HG03095 (cell line): ENCODE results near the gene ASAH2.
"Not testable (repeated sequence)": the region's sequence is repeated elsewhere in the genome, so short reads cannot be mapped to it uniquely, and the experiment has no call there.

Experiments
- ATAC-seq: cut with Tn5 transposase; IDR thresholded peaks from one replicate; pipeline ENCODE4 v1.9.1; 2021; ENCODE audit warnings: moderate library complexity; ENCODE audit not compliant: unreplicated experiment

Gene ASAH2

GRCh38 chr10:50251394-50251793 is at the start of gene ASAH2:
ASAH2 (minus strand) TSS chr10:50251516; CDS start chr10:50248610, 2,906 bp downstream.
- no peak for ATAC-seq

GRCh38 chr10:50299948-50300669 is 48.8 kb upstream of the ASAH2 start:
- no peak for ATAC-seq

- no peak for ATAC-seq
Measured at GRCh38 chr10:50295367-50295766, 44.1 kb upstream of the ASAH2 start.

- ATAC-seq = no peak
Measured at GRCh38 chr10:50294582-50294981, 43.3 kb upstream of the ASAH2 start.

- no peak for ATAC-seq
Measured at GRCh38 chr10:50293513-50294313, 42.4 kb upstream of the ASAH2 start.

- no peak for ATAC-seq
Measured at GRCh38 chr10:50291261-50291850, 40.0 kb upstream of the ASAH2 start.

- no peak for ATAC-seq
Measured at GRCh38 chr10:50289196-50289595, 37.9 kb upstream of the ASAH2 start.

GRCh38 chr10:50286996-50287803 is 35.9 kb upstream of the ASAH2 start:
- no peak for ATAC-seq

GRCh38 chr10:50286517-50286916 is 35.2 kb upstream of the ASAH2 start:
- ATAC-seq = no peak

GRCh38 chr10:50281967-50282522 is 30.7 kb upstream of the ASAH2 start:
- ATAC-seq = no peak

GRCh38 chr10:50281210-50281966 is 30.1 kb upstream of the ASAH2 start:
- ATAC-seq = no peak

- ATAC-seq = no peak
Measured at GRCh38 chr10:50280049-50280841, 28.9 kb upstream of the ASAH2 start.

GRCh38 chr10:50279489-50279888 is 28.2 kb upstream of the ASAH2 start:
- no peak for ATAC-seq

GRCh38 chr10:50275650-50276235 is 24.4 kb upstream of the ASAH2 start:
- peak; percentile 66 for ATAC-seq

GRCh38 chr10:50272531-50272930 is 21.2 kb upstream of the ASAH2 start:
- ATAC-seq = no peak

GRCh38 chr10:50271564-50272250 is 20.4 kb upstream of the ASAH2 start:
- no peak for ATAC-seq

GRCh38 chr10:50267877-50268276 is 16.6 kb upstream of the ASAH2 start:
- not testable (repeated sequence) for ATAC-seq

GRCh38 chr10:50262625-50263024 is 11.3 kb upstream of the ASAH2 start:
- ATAC-seq = not testable (repeated sequence)
